K562 (cell line): ENCODE results near the gene CREB3L4. TPM values are rescaled to one million over a fixed set of nuclear protein-coding genes. Genes with fewer than 3 reads are reported as not detected.

Experiments used
- BHLHE40 ChIP-seq: IDR thresholded peaks from 2 replicates; pipeline ENCODE4 v1.6.1; 2011; ENCODE audit warnings: low read length, improper control_type of control experiment
- CAMTA2 ChIP-seq: fragments of 250-450 bp; sonication (Bioruptor Pico); conservative IDR thresholded peaks from 2 replicates; pipeline ENCODE4 v1.5.1; 2022
- CBX2 ChIP-seq: fragments of 200-600 bp; sonication (generic); IDR thresholded peaks from one replicate; pipeline ENCODE4 v1.6.1; 2012; ENCODE audit warnings: mild to moderate bottlenecking, low read length, inconsistent platforms; ENCODE audit not compliant: insufficient read depth, poor library complexity, severe bottlenecking
- CHD4 ChIP-seq: fragments of 200-600 bp; sonication (generic); IDR thresholded peaks from 3 replicates; pipeline ENCODE4 v1.6.1; 2012; ENCODE audit warnings: low read depth, mild to moderate bottlenecking, mixed read lengths, low read length, inconsistent platforms; ENCODE audit not compliant: insufficient read depth, insufficient replicate concordance, poor library complexity, severe bottlenecking
- DPF2 ChIP-seq: fragments of 450-650 bp; IDR thresholded peaks from 2 replicates; pipeline ENCODE4 v1.6.1; 2016
- GABPA ChIP-seq: fragments of 200-800 bp; sonication (Bioruptor generic); conservative IDR thresholded peaks from 2 replicates; pipeline ENCODE4 v1.6.1; 2016; ENCODE audit warnings: low read depth, missing genetic modification characterization, missing compliant biosample characterization
- HEY1 ChIP-seq: fragments of 250-450 bp; sonication (Bioruptor Pico); IDR thresholded peaks from 2 replicates; pipeline ENCODE4 v1.5.0; 2020; ENCODE audit warnings: mild to moderate bottlenecking, moderate library complexity, borderline replicate concordance
- JUN ChIP-seq, 2 experiments: sonication (generic) in 1 of 2; formaldehyde crosslinking in 1 of 2; IDR thresholded peaks; 2 replicates each; pipeline versions ENCODE4 v1.6.1 to v1.8.0; 2012 to 2022; ENCODE audit warnings: borderline replicate concordance in 2 of 2, mild to moderate bottlenecking in 2 of 2, improper control_type of control experiment in 1 of 2, low read depth in 1 of 2, low read length in 1 of 2, missing genetic modification reagents in 1 of 2
- MCM7 ChIP-seq, 2 experiments: fragments of 450-650 bp; IDR thresholded peaks; 2 replicates each; pipeline ENCODE4 v1.6.1; 2016 to 2018
- MED1 ChIP-seq: sonication (generic); formaldehyde crosslinking; IDR thresholded peaks from 2 replicates; pipeline ENCODE4 v1.8.1; 2023; ENCODE audit warnings: missing genetic modification reagents, borderline replicate concordance
- NCOR1 ChIP-seq: fragments of 450-650 bp; IDR thresholded peaks from 2 replicates; pipeline ENCODE4 v1.6.1; 2016; ENCODE audit warnings: mild to moderate bottlenecking, moderate library complexity
- POU5F1 ChIP-seq: fragments of 150-350 bp; IDR thresholded peaks from 2 replicates; pipeline ENCODE4 v1.6.1; 2014; ENCODE audit warnings: borderline replicate concordance, low read length, low read depth, mild to moderate bottlenecking; ENCODE audit not compliant: partially characterized antibody
- SAP30 ChIP-seq: fragments of 200-600 bp; sonication (generic); IDR thresholded peaks from 2 replicates; pipeline ENCODE4 v1.6.1; 2012; ENCODE audit warnings: borderline replicate concordance, low read depth, mild to moderate bottlenecking, moderate library complexity, low read length, control low read depth, inconsistent platforms; ENCODE audit not compliant: insufficient read depth, poor library complexity, severe bottlenecking
- TBL1XR1 ChIP-seq, 2 experiments: IDR thresholded peaks; 2 replicates each; pipeline ENCODE4 v1.6.1; 2012; ENCODE audit warnings: improper control_type of control experiment in 2 of 2, low read length in 2 of 2, mild to moderate bottlenecking in 1 of 2
- ZNF347 ChIP-seq: fragments of 450-650 bp; formaldehyde crosslinking; IDR thresholded peaks from 2 replicates; pipeline ENCODE4 v1.4.0; 2020; ENCODE audit warnings: low read depth, mild to moderate bottlenecking, moderate library complexity
- ZNF584 ChIP-seq: fragments of 200-800 bp; sonication (Bioruptor generic); IDR thresholded peaks from 2 replicates; pipeline ENCODE4 v1.6.1; 2016; ENCODE audit warnings: low read depth, mild to moderate bottlenecking, missing genetic modification characterization, missing compliant biosample characterization
- polyA plus RNA-seq, 8 experiments: library from polyadenylated mRNA; depleted of rRNA in 4 of 8; stranded (reverse) in 5 of 8; unstranded in 3 of 8; fragments of >200 nt; fragmentation: Nextera tagmentation in 2 of 8; fragmentation: Illumina TruSeq in 1 of 8; extraction: Ambion mirVana in 2 of 8; extraction: Trizol in 1 of 8; gene quantifications; 2 replicates each; pipeline versions ENCODE4 v1.2.1 to v1.2.3, GENCODE V29; 2011 to 2014; ENCODE audit warnings: inconsistent platforms in 1 of 8, missing spikeins in 1 of 8
- total RNA-seq, 7 experiments: library from RNA; depleted of rRNA in 6 of 7; stranded (reverse); fragments of >200 nt in 6 of 7; fragmentation: Illumina TruSeq in 2 of 7; extraction: Trizol in 2 of 7; gene quantifications; 2 replicates each; pipeline versions ENCODE4 v1.2.1 to v1.2.3, GENCODE V29; 2011 to 2021; ENCODE audit warnings: low replicate concordance in 1 of 7
- TF ChIP-seq, protein P1 (sequence below), 2 experiments: fragments of 450-650 bp; formaldehyde crosslinking in 1 of 2; IDR thresholded peaks; 2 replicates each; pipeline versions ENCODE4 v1.4.0 to v1.6.1; 2014 to 2020; ENCODE audit warnings: mild to moderate bottlenecking in 2 of 2, borderline replicate concordance in 1 of 2, low read depth in 1 of 2
- TF ChIP-seq, protein P2 (sequence below): fragments of 250-450 bp; sonication (Bioruptor Pico); IDR thresholded peaks from 2 replicates; pipeline ENCODE4 v1.8.0; 2022; ENCODE audit warnings: moderate library complexity, mild to moderate bottlenecking, inconsistent platforms

CREB3L4 gene
- total and polyA plus RNA-seq, 9 of the 15 experiments (the other 6 are each of a cell fraction or from before 2014, with no cell fraction given): 9.9 to 18.6 (median 13.9) TPM

DNA sequence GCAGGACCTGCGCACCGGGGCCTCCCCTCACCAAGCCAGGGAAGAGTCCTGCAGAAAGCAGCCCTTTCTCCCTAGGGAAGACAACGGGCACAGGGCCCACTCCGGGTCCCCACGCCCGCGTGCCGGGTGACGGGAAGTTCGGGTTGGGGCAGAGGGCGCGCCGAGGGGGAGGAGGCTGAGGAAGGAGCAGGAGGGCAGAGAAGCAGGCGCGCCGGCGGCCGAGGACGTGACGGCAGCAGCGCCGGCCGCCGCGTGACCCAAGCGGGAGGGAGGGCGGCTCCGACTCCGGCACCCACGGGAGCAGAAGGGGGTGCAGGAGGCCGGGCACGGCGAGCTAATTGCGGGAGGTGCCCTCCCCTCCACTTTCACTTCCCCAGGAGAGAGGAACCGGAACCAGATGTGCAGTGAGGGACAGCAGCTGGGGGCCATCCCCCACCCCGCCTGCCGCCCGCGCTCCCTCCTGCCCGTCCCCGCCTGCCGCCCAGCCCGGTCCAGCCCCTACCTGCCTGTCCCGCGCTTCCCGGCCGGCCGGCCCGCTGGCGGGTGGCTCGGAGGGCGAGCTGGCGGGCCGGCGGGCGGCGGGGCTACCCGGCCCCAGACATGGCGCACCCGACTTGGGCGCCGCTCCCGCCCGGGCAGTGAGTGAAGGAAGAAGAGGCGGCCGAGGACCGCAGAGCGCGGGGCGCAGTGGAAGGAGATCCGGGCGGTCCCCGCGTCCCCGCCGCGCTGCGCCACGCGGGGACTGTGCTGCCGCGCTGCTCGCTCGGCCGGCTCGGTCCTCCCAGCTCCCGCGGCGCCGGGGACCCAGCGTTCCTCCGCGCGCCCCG, 21.7 kb upstream of the CREB3L4 start (continued):
- TF ChIP-seq, protein P1, sequence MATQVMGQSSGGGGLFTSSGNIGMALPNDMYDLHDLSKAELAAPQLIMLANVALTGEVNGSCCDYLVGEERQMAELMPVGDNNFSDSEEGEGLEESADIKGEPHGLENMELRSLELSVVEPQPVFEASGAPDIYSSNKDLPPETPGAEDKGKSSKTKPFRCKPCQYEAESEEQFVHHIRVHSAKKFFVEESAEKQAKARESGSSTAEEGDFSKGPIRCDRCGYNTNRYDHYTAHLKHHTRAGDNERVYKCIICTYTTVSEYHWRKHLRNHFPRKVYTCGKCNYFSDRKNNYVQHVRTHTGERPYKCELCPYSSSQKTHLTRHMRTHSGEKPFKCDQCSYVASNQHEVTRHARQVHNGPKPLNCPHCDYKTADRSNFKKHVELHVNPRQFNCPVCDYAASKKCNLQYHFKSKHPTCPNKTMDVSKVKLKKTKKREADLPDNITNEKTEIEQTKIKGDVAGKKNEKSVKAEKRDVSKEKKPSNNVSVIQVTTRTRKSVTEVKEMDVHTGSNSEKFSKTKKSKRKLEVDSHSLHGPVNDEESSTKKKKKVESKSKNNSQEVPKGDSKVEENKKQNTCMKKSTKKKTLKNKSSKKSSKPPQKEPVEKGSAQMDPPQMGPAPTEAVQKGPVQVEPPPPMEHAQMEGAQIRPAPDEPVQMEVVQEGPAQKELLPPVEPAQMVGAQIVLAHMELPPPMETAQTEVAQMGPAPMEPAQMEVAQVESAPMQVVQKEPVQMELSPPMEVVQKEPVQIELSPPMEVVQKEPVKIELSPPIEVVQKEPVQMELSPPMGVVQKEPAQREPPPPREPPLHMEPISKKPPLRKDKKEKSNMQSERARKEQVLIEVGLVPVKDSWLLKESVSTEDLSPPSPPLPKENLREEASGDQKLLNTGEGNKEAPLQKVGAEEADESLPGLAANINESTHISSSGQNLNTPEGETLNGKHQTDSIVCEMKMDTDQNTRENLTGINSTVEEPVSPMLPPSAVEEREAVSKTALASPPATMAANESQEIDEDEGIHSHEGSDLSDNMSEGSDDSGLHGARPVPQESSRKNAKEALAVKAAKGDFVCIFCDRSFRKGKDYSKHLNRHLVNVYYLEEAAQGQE (IDR thresholded peaks at IDR 0.05; ENCODE audit: borderline replicate concordance): no peak
- TF ChIP-seq, protein P1 (CRISPR knock-in tag; IDR thresholded peaks at IDR 0.05; ENCODE audit: low read depth): peak; percentile 38; the same call in 1 of the 2 replicates
- no peak; the same call in 1 of the 2 replicates for TF ChIP-seq CAMTA2 (CRISPR knock-in tag)
- TF ChIP-seq TBL1XR1 (IDR thresholded peaks at IDR 0.05; ENCODE audit: low read length in 2 of 2): no peak
- no peak for TF ChIP-seq JUN (IDR thresholded peaks at IDR 0.05; ENCODE audit: borderline replicate concordance, low read depth, low read length)
- TF ChIP-seq JUN (CRISPR knock-in tag; IDR thresholded peaks at IDR 0.05; ENCODE audit: borderline replicate concordance): peak; percentile 8; the same call in 1 of the 2 replicates
- TF ChIP-seq MED1 (CRISPR knock-in tag): no peak
- no peak for TF ChIP-seq CHD4
- TF ChIP-seq DPF2: no peak
- TF ChIP-seq CBX2: no peak
- no peak for TF ChIP-seq MCM7 (IDR thresholded peaks at IDR 0.05)
- peak; percentile 89 for TF ChIP-seq GABPA (tag)
- no peak for TF ChIP-seq POU5F1
- TF ChIP-seq, protein P2, sequence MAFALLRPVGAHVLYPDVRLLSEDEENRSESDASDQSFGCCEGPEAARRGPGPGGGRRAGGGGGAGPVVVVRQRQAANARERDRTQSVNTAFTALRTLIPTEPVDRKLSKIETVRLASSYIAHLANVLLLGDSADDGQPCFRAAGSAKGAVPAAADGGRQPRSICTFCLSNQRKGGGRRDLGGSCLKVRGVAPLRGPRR (CRISPR knock-in tag): 0 out of 2 replicates have a peak, but pooled peaks have one; percentile 47
- TF ChIP-seq NCOR1: peak; percentile 5; the same call in 1 of the 2 replicates
- peak; percentile 81 for TF ChIP-seq SAP30
- TF ChIP-seq HEY1 (CRISPR knock-in tag): no peak
- TF ChIP-seq ZNF347 (CRISPR knock-in tag): no peak
- TF ChIP-seq BHLHE40: peak; percentile 84
- 0 out of 2 replicates have a peak, but pooled peaks have one; percentile 47 for TF ChIP-seq ZNF584 (CRISPR knock-in tag)
